ENCODE measurements around the gene TRIB2.
"Not testable (repeated sequence)": the region's sequence is repeated elsewhere in the genome, so short reads cannot be mapped to it uniquely, and the experiment has no call there.

TRIB2 gene

GRCh38 chr2:12716282-12717190, at the start of gene TRIB2:
TRIB2 (plus strand) TSS chr2:12716936; CDS start chr2:12718308, 1,372 bp downstream.
- peak; percentile 84 to 90 for DNase-seq (ENCODE audit: low read depth in 2 of 2)

GRCh38 chr2:12669036-12669435, 47.7 kb upstream of the TRIB2 start:
- DNase-seq (ENCODE audit: low read depth in 2 of 2), result no peak

DNA sequence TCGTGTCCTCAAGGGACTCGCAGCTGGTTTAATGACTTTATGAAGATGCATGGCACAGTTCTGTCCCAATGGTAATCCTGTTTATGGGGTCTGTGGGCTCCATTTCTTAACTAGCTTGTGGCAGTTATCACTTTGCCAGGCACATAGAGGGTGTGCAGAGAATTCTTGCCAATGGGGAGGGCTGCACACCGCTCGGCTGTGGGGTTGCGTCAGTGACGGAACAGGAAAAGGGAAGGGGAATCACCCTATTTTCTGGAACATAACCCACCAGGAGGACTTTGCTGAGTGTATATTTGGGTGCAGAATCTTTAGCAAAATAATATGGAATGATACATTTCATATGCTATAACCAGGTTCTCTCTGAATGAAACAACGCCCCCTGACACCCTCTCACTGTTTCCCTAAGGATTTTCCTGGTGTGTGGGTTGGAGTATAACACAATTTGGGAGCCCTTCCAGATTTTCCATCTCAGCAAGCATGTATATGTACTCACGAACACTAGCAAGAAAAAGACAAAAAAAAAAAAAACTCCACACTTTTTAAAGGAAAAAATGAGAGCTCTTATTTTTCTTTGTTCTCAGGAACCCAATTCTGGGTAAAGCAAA, 43.9 kb upstream of the TRIB2 start:
- DNase-seq (ENCODE audit: low read depth in 2 of 2), result no peak

GRCh38 chr2:12674644-12675328, 42.0 kb upstream of the TRIB2 start:
- no peak for DNase-seq (ENCODE audit: low read depth in 2 of 2)

- DNase-seq (ENCODE audit: low read depth in 2 of 2), result no peak
Measured at GRCh38 chr2:12675352-12675795, 41.4 kb upstream of the TRIB2 start.

GRCh38 chr2:12675801-12676200, 40.9 kb upstream of the TRIB2 start:
- DNase-seq (ENCODE audit: low read depth in 2 of 2), result no peak

DNA sequence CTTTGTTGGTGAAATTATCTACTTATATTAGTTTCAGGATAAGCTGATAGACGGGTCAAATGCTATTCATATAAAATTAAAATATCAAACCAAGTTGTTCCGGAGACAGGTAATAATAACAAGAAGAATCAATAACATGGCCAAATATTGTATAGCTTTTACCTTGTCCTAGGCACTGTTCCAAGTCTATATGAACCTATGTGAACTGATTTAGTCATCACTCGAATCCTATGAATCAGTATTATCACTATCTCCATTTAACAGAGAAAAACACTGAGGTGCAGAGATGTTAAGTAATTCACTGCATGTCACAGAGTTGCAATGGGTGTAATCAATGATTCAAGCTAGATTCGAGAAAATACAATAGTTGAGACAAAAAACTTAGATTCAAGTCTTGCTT, 40.0 kb upstream of the TRIB2 start:
- no peak for DNase-seq (ENCODE audit: low read depth in 2 of 2)

DNA sequence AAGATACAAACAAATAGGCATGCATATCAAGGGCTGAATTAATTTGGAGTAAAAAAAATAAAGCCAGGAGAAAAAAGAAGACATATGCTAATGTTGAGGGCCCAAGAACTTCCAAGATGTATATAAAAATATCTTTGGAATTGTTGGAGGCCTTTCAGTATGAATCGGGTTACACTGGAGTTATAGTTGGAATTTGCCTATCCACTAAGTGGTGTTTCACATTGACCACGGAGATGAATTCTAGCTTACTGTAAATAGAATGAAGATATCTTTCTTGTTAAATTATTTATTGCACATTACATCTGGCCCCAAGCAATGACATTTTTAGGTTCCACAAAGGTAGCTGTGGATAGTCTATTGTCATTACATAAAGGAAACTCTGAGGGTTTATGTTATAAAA, 38.5 kb upstream of the TRIB2 start:
- no peak for DNase-seq (ENCODE audit: low read depth in 2 of 2)

DNA sequence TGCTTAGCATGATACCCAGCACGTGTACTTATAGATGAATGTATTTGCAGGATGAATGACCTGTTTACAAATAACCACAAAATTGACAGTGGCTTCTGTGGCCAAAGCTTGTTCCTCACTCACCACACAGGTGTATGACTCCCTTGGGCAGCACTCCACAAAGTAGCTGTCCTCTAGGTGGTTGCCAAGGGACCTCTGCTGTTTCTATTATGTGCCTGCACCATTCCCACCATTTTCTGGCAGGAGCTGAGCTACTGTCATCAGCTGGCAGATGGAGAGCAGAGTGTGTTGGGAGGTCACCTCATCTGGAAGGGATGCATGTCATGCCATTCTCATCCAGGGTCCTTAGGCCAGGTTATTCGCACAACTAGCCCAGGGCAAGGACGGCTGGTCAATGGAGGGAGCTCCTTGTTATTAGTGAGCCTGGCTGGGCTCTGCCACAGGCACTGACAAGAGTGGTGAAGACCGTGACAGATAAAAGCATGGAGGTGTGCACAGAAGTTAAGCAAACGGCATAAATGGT, 37.1 kb upstream of the TRIB2 start:
- DNase-seq (ENCODE audit: low read depth in 2 of 2), result no peak

GRCh38 chr2:12680115-12680514, 36.6 kb upstream of the TRIB2 start:
- not testable (repeated sequence) for DNase-seq (ENCODE audit: low read depth in 2 of 2)

- no peak for DNase-seq (ENCODE audit: low read depth in 2 of 2)
Measured at GRCh38 chr2:12682017-12682416, 34.7 kb upstream of the TRIB2 start.

DNA sequence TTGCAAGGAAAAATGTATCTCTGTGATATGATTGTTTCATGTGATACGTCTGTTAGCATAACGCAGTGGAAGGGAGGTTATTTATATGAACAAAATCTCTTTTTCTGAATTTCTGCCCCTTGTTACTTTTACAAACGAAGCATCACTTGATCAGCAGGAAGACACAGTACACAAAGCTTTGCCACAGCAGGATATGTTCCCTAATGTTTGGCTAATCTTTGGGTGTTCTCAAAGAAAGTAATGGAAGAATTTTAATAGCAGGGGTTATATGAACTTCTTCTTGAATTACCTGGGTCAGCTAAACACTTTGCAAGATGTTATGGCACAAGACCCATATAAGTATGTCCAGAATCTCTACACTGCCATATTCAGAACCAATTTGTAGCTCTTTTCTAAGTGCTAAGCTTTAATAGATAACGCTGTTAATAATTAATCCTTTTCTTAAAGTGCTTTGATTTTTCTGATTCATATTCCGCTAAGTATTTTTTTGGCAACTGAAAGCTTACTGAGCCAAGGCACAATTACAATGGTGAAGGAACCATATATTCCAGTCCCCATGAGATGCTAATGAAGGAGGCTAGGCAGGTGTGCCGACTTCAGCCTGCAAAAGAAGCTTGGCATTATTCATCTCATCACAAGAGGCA, 33.2 kb upstream of the TRIB2 start:
- DNase-seq (ENCODE audit: low read depth in 2 of 2), result no peak

- DNase-seq (ENCODE audit: low read depth in 2 of 2), result no peak
Measured at GRCh38 chr2:12684471-12684936, 32.2 kb upstream of the TRIB2 start.

GRCh38 chr2:12685145-12685544, 31.6 kb upstream of the TRIB2 start:
- DNase-seq (ENCODE audit: low read depth in 2 of 2), result no peak

- no peak for DNase-seq (ENCODE audit: low read depth in 2 of 2)
Measured at GRCh38 chr2:12685956-12686355, 30.8 kb upstream of the TRIB2 start.

GRCh38 chr2:12686708-12687283, 29.9 kb upstream of the TRIB2 start:
- DNase-seq (ENCODE audit: low read depth in 2 of 2), result no peak

DNA sequence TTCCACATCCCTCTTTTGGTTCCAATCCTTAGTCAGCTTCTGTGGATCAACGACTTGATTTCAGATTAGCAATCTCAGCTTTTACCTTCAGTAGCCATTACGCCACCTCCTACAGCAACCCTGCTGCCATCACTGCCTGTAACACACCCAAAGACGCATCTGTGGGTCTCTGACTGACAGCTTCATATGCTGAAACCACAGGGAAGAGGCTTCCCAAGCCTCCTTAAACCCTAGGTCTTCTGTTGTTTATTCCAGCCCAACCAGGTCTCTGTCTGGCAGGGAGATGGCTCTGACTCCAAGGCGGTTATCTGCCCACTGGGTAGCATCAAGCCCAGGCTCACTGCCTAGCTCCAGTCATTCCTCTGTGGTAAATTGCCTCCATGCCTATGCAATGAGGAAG, 28.6 kb upstream of the TRIB2 start:
- DNase-seq (ENCODE audit: low read depth in 2 of 2), result no peak

- DNase-seq (ENCODE audit: low read depth in 2 of 2), result no peak
Measured at GRCh38 chr2:12688893-12689292, 27.8 kb upstream of the TRIB2 start.

DNA sequence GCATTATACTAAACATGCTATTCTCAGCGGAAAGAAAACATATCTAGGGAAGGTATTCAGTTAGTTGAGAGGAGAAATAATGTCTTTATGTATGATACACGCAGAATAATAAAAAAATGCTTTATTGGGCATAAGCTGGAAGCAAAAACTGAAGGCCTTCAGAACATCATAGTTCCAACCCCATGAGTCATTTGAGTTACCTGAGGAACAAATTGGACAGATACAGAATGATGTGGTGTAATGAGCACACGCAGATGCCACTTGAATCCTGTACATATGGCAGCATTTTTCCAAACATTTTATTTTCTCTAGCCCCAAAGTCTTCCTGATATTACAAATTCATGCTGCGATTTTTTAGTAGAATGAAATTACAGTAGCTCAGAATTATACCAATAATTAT, 23.2 kb upstream of the TRIB2 start:
- DNase-seq (ENCODE audit: low read depth in 2 of 2), result no peak

DNA sequence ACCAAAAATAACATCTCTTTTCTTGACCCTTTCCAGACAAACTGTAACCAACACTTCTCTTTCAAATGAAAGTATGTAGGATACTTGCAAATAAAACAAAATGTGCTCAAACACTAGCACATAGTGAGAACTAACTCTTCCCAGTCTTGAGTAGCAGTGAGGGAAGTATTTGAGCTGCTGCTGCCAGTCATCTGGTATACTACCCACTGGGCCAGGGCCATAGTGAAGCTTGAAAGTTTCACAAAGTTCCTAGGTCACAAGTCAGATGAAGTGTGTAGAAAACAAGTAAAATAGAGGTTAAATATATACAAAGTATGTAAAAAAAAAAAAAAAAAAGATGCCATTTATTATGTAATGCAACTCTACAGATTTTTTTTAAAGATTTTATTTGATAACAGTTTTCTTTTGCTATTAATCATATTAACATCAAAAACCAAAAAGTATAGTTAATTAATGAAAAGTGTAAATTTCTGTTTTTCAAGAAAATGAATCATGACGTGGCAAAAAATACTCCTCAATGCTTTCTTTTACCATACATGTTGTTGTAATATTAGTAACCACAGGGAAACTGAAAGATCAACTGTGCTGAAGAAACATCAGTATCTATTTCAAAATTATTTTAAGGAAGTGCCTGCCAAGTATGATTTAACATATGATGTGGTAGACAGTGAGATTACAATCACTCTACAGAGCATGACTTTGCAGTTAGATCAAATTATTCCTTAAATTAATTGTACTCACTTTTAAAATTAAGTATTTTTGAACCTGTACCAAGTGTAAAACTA, 21.6 kb upstream of the TRIB2 start:
- DNase-seq (ENCODE audit: low read depth in 2 of 2), result no peak

- DNase-seq (ENCODE audit: low read depth in 2 of 2), result no peak
Measured at GRCh38 chr2:12697617-12698016, 19.1 kb upstream of the TRIB2 start.
